IPS DF 19.7 (cell line): ENCODE results near the gene CBFB.
"Not testable (repeated sequence)": the region's sequence is repeated elsewhere in the genome, so short reads cannot be mapped to it uniquely, and the experiment has no call there.

Experiments used
- DNase-seq: peaks from one replicate; pipeline ENCODE4 v3.0.0-alpha.2; 2013; ENCODE audit warnings: low read depth, low spot score

CBFB gene

DNA sequence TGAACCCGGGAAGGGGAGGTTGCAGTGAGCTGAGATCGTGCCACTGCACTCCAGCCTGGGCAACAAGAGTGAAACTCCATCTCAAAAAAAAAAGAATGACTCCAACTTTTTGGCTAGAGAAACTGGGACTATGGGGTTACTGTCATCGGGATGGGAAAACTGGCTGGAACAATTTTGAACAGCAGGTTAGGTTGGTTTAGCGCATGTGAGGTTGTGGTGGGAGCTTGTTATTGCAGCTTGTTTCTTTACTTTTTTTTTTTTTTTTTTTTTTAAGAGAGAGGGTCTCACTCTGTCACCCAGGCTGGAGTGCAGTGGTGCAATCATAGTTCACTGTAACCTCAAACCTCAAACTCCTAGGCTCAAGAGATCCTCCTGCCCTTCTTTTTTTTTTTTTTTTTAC is 12.6 kb downstream of the CBFB start:
- not testable (repeated sequence) for DNase-seq

DNA sequence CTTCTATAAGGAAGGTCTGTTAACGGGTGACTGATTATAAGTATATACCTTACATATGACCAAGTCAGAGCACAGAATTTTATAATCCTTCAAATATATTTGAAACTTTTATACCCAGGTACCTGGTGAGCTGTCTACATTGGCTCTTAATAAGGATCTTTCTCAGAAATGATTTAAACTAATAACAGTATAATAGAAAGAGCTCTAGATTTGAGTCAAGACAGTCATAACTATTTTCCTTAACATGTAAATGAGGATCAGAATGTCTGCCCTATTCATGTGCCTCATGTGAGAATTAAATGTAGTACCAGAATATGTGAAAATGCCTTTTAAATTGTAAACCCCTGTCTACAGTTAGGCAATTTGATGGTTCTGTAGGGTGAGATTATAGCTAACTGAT is 14.5 kb downstream of the CBFB start:
- DNase-seq: no peak

DNA sequence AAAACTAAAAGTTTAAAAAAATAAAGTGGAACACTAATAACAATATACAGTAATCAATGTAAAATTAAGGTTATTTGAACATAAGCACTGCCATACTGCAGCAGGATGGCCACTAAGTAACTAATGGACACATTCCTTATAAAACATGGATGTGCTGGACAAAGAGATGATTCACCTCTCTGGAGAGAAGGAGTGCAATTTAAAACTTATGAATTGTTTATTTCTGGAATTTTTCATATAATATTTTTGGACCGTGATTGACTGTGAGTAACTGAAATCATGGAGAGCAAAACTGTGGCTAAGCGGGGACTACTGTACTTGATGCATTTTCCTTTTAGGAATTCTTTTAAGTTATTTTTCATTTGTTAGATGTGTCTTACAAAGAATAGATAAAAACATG is 21.8 kb downstream of the CBFB start:
- DNase-seq: no peak

DNA sequence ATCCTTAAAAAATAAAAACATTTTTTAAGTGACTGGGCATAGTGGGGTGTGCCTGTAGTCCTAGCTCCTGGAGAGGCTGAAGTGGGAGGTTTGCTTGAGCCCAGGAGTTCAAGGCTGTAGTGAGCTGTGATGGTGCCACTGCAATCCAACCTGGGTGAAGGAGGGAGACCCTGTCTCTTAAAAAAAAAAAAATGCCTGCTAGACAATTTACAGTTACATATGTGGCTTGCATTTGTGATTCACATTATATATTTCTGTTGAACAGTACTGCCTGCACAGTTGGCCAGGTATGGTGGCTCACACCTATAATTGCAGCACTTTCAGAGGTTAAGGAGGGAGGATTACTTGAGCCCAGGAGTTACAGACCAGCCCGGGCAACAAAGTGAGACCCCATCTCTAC is 23.4 kb downstream of the CBFB start:
- DNase-seq: no peak

DNA sequence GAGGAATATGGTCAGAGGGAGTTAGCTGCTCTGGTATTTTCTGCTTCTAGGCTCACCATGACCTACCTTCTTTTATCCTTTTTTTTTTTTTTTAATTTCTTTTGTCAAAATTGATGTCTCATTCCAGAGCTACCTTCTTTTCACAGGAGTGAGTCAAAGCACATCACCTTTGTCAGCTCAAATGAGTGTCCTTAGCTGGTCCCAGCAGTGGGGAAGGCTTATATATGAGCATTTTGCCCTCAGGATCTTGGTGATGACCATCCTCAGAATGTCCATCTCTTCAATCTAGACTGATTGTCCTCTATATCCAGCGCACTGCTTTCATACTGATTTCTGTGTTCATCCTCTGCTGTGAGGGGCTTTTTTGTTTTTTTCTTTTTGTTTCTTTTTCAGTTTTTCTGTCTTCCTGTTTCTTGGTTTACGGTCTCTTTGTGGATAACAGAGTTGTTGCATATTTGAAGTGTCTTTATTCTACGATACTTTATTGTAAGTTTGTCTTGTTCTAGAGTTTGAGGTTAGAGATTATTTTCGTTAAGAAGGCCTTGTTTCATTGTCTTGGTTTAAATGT is 24.9 kb downstream of the CBFB start:
- DNase-seq: no peak

DNA sequence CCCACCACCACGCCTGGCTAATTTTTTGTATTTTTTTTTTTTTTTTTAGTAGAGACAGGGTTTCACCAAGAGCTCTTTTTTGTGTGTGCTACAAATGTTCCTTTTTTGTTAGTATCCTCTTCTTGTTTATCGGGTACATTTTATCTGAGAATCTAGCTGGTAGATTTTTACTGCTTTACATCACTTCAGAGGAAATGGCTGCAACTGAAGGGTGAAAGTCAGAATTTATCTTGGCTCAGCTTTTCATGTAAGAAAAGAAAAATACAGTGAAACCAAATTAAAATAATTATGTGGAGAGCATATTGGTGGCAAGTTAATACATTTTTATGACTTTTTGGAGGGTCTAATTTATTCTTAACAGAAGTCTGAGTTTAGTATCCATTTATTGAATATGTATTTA is 26.0 kb downstream of the CBFB start:
- no peak for DNase-seq

DNA sequence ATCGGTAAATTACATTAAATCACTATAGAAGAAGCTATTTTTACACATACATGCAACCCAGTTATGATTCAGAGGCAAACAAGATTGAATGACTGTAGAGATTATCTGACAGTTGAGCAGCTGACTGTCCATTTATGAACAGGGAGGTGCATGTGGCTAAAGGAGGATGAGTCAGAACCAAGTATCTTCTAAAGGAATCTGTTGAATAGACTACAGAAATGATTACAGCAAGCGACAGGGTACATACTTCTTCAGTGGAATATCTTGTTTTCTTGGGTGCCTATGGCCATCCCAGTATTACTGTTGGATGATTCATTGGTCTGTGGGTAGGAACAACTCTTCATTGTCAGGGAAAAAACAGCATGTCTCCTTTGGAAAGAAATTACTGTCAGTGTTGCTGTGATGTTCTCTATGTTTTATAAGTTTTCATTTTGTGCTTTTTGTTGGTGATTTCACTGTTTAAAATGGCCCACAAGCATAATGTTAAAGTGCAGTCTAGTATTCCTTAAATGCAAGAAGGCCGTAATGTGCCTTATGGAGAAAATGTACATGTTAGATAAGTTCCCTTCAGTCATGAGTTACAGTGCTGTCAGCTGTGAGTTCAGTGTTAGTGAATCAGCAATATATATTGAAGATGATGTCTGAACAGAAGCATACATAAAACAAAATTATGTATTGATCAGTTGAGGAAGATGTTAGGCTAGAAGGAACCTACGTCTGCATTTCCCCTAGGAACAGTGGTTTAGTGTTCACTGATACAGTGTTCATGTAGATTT is 27.0 kb downstream of the CBFB start:
- no peak for DNase-seq

DNA sequence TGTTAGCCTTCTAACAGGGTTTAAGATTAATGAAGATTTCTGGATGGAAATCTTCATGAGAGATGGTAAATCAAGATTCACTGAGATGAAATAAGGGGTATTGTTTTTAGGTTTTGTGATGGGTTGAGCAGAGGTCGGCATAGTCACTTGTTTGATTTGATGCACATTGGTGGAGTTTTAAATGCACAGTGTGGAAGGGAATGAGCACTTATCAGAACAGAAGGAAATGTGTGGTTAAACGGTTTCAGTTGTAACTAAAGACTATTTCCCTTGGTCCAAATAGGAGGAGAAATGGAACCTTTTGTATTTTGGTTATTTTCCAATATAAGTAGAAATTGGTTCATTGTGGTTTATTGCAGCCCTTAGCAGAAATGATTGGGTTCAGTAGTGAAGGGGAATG is 34.1 kb downstream of the CBFB start:
- DNase-seq: no peak

DNA sequence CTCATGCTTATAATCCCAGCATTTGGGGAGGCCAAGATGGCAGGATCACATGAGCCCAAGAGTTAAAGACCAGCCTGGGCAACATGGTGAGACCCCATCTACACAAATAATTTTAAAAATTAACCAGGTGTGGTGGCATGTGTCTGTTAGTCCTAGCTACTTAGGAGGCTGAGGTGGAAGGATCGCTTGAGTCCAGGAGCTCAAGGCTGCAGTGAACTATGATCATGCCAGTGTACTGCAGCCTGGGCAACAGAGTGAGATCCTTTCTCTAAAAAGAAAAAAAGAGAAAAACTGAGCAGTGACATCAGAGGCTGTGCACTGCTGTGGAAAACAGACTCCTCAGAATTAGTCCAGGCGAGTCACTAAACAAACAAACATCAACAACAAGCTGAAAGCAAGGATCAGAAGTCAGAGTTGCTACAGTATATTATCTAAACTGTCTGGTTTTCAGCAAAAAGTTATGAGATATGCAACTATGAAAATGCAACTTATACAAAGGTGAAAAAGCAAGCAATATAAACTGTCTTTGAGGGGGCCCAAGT is 39.3 kb downstream of the CBFB start:
- DNase-seq: no peak

DNA sequence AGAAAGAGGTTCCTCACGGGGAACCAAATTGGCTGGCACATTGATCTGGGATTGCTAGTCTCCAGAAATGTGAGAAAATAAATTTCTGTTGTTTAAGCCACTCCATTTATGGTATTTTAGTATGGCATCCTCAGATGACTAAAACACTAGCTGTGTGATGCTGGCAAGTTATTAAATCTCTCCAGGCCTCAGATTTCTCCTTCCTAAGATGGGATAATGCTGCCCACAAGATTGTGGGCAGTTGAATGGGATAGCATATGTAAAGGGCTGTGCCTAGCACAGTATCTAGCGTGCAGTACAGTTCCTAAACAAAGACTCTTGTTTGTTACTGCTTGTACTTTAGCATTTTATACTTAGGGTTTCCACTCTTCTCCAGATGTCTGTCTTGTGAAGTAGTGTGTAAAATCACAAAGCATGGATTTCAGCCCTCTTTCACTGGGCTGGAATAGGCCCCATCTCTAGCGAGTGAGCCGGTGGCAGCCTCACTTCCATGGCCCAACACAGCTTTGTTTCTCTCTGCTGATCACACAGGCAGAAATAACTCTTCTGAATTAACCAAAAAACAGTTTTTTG is 42.6 kb downstream of the CBFB start:
- DNase-seq: no peak

DNA sequence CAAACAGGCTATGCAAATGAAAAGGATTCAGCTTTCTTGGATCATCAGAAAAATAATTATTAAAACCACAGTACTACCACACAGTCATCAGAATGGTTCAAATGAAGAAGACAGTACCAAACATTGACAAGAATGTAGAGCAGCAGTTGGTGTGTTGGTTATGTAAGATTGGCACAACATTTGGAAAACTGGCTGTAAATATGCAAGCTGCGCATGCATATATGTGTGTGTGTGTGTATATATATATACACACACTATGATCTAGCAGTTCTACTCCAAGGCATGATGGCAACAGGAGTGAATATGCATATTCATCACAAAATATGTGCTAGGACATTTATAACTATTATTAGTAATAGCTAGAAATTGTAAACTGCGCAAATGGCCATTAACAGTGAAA is 46.4 kb downstream of the CBFB start:
- no peak for DNase-seq

DNA sequence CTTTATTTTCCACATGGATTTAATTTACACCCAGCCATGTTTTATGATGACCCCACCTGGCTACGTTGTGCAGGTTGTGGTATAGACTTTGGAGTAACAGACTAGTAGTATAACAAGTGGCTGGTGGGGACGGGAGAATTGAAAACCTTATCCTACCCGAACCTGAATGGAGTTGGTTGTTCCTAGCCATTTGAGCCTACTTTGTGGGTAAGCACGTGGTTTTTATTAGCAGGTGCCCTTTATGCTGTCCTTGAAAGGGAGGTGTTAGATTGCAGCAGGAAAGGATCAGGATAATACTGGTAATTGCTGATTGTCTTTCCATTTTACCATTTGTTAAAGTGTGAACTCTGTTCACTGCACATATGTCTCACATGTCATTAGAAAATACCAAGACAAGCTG is 48.9 kb downstream of the CBFB start:
- DNase-seq: no peak

DNA sequence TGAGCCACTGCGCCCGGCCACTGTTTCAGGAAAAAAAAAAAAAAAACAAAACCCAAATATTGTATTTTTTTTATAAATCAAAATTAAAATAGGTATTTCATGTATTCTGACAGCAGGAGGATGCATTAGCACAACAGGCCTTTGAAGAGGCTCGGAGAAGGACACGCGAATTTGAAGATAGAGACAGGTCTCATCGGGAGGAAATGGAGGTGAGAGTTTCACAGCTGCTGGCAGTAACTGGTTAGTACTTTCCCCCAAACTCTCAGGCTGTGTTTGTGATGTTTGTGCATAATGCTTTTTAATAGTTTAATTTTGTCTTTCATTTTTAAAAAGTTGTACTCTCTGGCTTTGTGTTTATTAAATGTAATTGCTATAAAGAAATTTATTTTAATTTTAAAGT is 53.2 kb downstream of the CBFB start:
- DNase-seq: no peak

DNA sequence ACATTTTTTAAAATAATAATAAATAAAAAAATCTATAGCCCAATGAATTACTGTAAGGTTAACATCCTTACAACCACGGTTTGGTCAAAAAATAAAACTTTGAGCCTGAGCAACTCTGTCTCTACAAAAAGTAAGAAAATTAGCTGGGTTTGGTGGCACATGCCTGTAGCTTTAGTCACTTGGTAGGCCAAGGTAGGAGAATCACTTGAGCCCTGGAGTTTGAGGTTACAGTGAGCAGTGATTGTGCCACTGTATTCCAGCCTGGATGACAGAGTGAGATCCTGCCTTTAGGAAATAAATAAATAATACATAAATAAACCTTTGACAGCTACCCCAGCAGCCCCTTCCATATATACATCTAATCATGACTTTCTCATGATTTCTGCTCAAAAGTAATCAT is 53.9 kb downstream of the CBFB start:
- DNase-seq: no peak

DNA sequence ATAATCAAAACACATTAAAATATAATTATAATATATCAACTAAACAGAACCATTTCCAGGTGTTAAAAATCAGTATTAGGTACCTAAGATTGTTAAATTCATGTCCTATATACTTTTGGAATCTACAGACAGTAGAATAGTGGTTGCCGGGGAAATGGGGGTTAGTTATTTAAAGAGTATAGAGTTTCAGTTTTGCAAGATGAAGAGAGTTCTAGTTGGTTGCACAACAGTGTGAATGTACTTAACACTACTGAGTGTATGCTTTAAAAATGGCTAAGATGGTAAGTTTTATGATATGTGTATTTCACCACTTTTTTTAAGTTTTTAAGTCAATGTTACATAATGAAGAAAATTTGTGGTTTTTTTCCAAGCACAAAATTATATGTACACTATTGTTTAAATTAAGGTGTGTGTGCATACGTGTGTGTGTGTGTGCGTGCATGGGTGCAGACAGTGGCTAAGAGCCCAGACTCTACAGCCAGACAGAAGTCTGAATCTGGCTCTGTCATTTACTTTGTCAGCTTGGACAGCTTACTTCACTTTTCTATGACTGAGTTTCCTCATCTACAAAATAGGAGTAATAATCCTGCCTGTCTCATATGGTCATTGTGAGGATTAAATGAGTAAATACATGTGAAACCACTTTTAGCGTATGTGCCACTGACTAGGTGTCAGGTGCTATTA is 55.5 kb downstream of the CBFB start:
- DNase-seq: no peak

DNA sequence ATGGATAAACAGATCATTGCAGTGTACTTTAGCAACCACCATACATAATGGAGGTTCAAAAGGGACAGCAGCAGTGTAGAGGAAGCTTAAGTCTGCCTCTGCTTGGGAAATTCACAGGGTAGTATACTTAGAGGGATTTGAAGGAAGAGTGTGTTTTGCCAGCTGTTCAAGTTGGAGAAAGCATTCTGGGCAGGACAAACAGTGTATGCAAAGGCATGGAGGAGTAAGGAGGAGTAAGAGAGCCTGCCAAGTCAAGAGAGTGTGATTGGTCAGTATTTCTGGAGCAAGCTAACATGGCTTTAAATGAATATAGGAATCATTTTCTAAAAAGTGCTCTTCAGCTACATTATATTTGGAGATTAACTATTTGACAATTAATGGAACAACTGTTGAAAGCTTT is 57.9 kb downstream of the CBFB start:
- no peak for DNase-seq

DNA sequence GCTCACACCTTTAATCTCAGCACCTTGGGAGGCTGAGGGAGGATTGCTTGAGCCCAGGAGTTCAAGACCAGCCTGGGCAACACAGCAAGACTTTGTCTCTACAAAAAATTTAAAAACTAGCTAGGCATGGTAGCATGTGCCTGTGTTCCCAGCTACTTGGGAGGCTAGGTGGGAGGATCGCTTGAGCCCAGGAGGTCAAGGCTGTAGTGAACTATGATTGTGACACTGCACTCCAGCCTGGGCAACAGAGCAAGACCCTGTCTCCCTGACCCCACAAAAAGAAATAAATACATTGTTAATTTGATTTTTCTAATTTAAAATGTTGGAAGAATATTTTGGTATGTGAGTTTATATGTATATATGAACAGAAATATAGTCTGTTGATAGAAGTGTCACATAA is 58.3 kb downstream of the CBFB start:
- DNase-seq: no peak

DNA sequence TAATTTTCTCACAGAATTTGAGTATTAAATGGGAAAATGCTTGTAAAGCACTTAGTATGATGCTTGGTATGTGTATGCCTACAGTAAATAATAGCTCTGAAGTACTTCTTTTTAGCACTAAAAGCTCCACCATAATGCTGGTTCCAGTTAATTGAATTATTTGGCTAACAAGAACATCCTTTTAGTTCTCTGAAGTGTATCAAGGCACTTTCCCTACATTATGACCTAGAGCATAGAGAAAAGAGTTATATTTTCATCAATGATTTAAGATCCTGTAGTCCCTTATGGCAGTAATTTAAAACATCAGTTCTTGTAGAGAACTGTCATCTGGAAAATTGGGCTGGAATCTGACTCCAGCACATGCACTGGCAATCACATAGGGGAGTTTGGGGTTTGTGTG is 58.9 kb downstream of the CBFB start:
- DNase-seq: no peak

DNA sequence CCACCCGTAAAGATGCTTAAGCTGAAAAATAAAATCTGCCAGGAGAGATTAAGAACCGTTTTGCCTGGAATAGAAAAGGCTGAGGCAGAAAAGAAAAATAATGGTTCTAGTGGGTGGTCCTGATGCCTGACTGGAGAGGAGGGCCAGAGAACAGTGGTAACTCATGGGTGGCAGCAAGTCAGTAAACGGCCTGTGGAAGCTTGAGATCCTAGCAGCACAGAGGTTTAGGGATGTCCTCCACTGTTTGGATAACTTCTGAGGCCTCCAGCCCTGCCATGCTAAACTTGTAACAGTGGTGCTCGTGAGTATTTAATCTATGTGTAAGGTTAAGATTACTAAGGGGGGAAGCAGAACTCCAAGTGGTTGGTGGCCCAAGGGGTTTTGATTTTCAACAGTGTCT is 59.6 kb downstream of the CBFB start:
- no peak for DNase-seq

DNA sequence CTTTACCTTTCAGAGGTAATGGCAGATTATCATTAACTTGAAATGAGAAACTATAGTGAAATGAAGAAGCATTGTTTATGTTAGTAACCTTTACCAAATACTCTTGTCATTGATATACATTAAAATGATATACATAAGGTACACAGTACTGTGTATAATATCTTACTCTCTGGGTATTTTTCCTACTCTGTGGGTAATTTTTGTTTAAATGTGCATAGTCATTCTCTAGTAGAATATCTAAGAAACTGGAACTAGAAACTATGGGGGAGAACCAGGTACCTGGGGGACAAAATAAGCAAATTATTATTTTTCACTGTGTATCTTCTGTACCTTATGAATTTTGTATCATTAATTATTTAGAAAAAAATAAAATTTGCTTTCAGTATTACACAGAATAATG is 60.2 kb downstream of the CBFB start:
- DNase-seq: no peak

DNA sequence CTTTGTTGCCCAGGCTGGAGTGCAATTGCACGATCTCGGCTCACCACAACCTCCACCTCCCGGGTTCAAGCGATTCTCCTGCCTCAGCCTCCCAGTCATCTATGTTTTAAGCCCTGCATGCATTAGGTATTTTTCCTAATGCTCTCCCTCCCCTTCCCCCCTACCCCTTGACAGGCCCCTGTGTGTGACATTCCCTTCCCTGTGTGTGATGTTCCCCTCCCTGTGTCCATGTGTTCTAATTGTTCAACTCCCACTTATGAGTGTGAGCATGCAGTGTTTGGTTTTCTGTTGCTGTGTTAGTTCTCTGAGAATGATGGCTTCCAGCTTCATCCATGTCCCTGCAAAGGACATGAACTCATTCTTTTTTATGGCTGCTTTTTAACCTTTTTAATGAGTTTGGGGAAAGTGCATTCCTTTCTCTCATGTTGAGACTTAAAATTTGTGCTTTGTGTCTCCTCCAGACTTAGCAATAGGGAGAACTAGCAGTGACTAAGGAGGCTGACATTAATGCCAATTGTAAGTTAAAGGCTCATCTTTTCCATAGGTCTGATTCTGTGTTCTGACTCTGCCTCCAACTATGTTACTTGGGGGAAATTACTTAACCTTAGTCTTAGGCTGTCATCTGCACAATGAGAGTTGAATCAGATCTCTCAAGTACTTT is 63.1 kb downstream of the CBFB start:
- DNase-seq: no peak

DNA sequence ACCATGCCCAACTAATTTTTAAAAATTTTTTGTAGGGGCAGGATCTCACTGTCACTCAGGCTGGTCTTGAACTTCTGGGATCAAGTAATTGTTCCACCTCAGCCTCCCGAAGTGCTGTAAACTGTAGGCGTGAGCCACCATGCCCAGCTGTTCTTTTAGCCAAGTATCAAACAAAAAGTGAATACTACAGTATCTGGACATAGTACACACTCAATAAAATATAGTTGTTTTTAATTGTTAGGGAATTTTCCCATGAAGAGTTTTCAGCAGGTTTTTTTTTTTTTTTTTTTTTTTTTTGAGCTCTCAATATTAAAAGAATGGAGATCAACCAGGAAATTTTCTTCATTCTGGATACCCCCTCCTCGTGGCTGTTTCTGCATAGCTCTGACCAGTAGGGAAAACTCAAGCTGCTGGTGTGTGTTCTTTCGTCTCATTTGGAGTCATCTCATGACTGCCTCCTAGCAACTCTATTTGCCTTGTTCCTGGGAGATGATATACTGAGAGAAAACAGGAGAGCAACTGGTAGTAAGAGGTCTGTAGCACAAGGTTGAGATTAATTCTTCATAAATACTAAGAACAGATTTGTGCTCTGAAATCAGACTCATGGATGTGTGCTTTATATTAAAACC is 64.3 kb downstream of the CBFB start:
- DNase-seq: no peak
